HEK293 (cell line): ENCODE results near the gene TAF1L.

Experiments used
- CTCF ChIA-PET: fragments of 350-600 bp; formaldehyde crosslinking; extraction: SDS; loops from one replicate; lab custom pipeline; 2021; ENCODE audit warnings: antibody characterized with exemption; lab: Yijun Ruan, JAX
- POLR2A ChIA-PET: fragments of 300-600 bp; formaldehyde crosslinking; extraction: SDS; loops from one replicate; lab custom pipeline; 2020; ENCODE audit warnings: antibody characterized with exemption, inconsistent platforms; lab: Yijun Ruan, JAX
- H3K27ac ChIP-seq: fragments of 200-500 bp; sonication (Bioruptor generic); 2 replicates; pipeline ENCODE4 v1.5.1; 2014; ENCODE audit warnings: low read depth, low read length, control low read depth, inconsistent platforms; ENCODE audit errors: extremely low read depth
- H3K36me3 ChIP-seq, 2 experiments: fragments of 200-500 bp in 1 of 2; sonication (Bioruptor generic) in 1 of 2; 1 replicate in 1 of 2; 2 replicates in 1 of 2; pipeline ENCODE4 v1.5.1; 2014 to 2017; ENCODE audit warnings: inconsistent platforms in 2 of 2, low read length in 2 of 2; ENCODE audit not compliant: control insufficient read depth in 2 of 2, insufficient read depth in 1 of 2
- H3K4me1 ChIP-seq: fragments of 200-500 bp; sonication (Bioruptor generic); 2 replicates; pipeline ENCODE4 v1.5.1; 2014; ENCODE audit warnings: mild to moderate bottlenecking, low read length, inconsistent platforms; ENCODE audit not compliant: control insufficient read depth, insufficient read depth
- H3K4me3 ChIP-seq: 2 replicates; pipeline ENCODE4 v1.5.1; 2011; ENCODE audit warnings: low read depth, mild to moderate bottlenecking, control low read depth, low read length, moderate library complexity
- H3K9me3 ChIP-seq: fragments of 200-500 bp; sonication (Bioruptor generic); 2 replicates; pipeline ENCODE4 v1.5.1; 2014; ENCODE audit warnings: low read depth, low read length, inconsistent platforms; ENCODE audit not compliant: control insufficient read depth, insufficient read depth
- BCL11A ChIP-seq: fragments of 450-650 bp; formaldehyde crosslinking; IDR thresholded peaks from 2 replicates; pipeline ENCODE4 v1.5.1; 2016; ENCODE audit warnings: low read depth, missing biosample characterization, missing genetic modification characterization
- HOXD13 ChIP-seq: sonication (generic); formaldehyde crosslinking; IDR thresholded peaks from 2 replicates; pipeline ENCODE4 v1.8.0; 2022; ENCODE audit warnings: missing genetic modification reagents, borderline replicate concordance
- KLF7 ChIP-seq: fragments of 450-650 bp; formaldehyde crosslinking; IDR thresholded peaks from 2 replicates; pipeline ENCODE4 v1.5.1; 2016; ENCODE audit warnings: missing biosample characterization, missing genetic modification characterization, borderline replicate concordance
- KLF9 ChIP-seq: fragments of 450-650 bp; formaldehyde crosslinking; IDR thresholded peaks from 2 replicates; pipeline ENCODE4 v1.5.1; 2016; ENCODE audit warnings: missing biosample characterization, missing genetic modification characterization, low read depth
- MEIS1 ChIP-seq: sonication (generic); formaldehyde crosslinking; IDR thresholded peaks from 2 replicates; pipeline ENCODE4 v1.8.1; 2022; ENCODE audit warnings: missing genetic modification reagents, mild to moderate bottlenecking, borderline replicate concordance
- REPIN1 ChIP-seq: fragments of 450-650 bp; formaldehyde crosslinking; IDR thresholded peaks from 2 replicates; pipeline ENCODE4 v1.5.1; 2017; ENCODE audit warnings: missing biosample characterization, missing genetic modification characterization, low read depth
- SP7 ChIP-seq: fragments of 450-650 bp; formaldehyde crosslinking; IDR thresholded peaks from 2 replicates; pipeline ENCODE4 v1.5.1; 2016; ENCODE audit warnings: missing biosample characterization, missing genetic modification characterization
- ZBTB48 ChIP-seq: fragments of 450-650 bp; formaldehyde crosslinking; IDR thresholded peaks from 2 replicates; pipeline ENCODE4 v1.5.1; 2016; ENCODE audit warnings: missing biosample characterization, missing genetic modification characterization
- ZFP41 ChIP-seq: fragments of 450-650 bp; formaldehyde crosslinking; IDR thresholded peaks from 2 replicates; pipeline ENCODE4 v1.5.1; 2016; ENCODE audit warnings: missing biosample characterization, missing genetic modification characterization, borderline replicate concordance
- ZNF138 ChIP-seq: fragments of 450-650 bp; formaldehyde crosslinking; IDR thresholded peaks from 2 replicates; pipeline ENCODE4 v1.5.1; 2016; ENCODE audit warnings: missing biosample characterization, missing genetic modification characterization, borderline replicate concordance
- ZNF140 ChIP-seq: fragments of 450-650 bp; formaldehyde crosslinking; IDR thresholded peaks from 2 replicates; pipeline ENCODE4 v1.5.1; 2016; ENCODE audit warnings: missing biosample characterization, missing genetic modification characterization
- ZNF202 ChIP-seq: fragments of 450-650 bp; formaldehyde crosslinking; IDR thresholded peaks from 2 replicates; pipeline ENCODE4 v1.5.1; 2016; ENCODE audit warnings: missing biosample characterization, missing genetic modification characterization, borderline replicate concordance
- ZNF324 ChIP-seq: fragments of 450-650 bp; formaldehyde crosslinking; IDR thresholded peaks from 2 replicates; pipeline ENCODE4 v1.5.1; 2016; ENCODE audit warnings: missing biosample characterization, missing genetic modification characterization
- ZNF548 ChIP-seq: fragments of 450-650 bp; formaldehyde crosslinking; IDR thresholded peaks from 2 replicates; pipeline ENCODE4 v1.5.1; 2016; ENCODE audit warnings: missing biosample characterization, missing genetic modification characterization
- TF ChIP-seq, protein P1 (sequence below): fragments of 450-650 bp; IDR thresholded peaks from 2 replicates; pipeline ENCODE4 v1.5.1; 2018; ENCODE audit warnings: missing biosample characterization, missing genetic modification characterization
- TF ChIP-seq, protein P2 (sequence below): fragments of 450-650 bp; formaldehyde crosslinking; IDR thresholded peaks from 2 replicates; pipeline ENCODE4 v1.5.1; 2016; ENCODE audit warnings: missing biosample characterization, missing genetic modification characterization
- TF ChIP-seq, protein P3 (sequence below): fragments of 450-650 bp; formaldehyde crosslinking; IDR thresholded peaks from 2 replicates; pipeline ENCODE4 v1.5.1; 2016; ENCODE audit warnings: missing biosample characterization, missing genetic modification characterization
- TF ChIP-seq, protein P4 (sequence below): fragments of 450-650 bp; formaldehyde crosslinking; IDR thresholded peaks from 2 replicates; pipeline ENCODE4 v1.5.1; 2016; ENCODE audit warnings: missing biosample characterization, missing genetic modification characterization, borderline replicate concordance

The TAF1L gene, protein sequence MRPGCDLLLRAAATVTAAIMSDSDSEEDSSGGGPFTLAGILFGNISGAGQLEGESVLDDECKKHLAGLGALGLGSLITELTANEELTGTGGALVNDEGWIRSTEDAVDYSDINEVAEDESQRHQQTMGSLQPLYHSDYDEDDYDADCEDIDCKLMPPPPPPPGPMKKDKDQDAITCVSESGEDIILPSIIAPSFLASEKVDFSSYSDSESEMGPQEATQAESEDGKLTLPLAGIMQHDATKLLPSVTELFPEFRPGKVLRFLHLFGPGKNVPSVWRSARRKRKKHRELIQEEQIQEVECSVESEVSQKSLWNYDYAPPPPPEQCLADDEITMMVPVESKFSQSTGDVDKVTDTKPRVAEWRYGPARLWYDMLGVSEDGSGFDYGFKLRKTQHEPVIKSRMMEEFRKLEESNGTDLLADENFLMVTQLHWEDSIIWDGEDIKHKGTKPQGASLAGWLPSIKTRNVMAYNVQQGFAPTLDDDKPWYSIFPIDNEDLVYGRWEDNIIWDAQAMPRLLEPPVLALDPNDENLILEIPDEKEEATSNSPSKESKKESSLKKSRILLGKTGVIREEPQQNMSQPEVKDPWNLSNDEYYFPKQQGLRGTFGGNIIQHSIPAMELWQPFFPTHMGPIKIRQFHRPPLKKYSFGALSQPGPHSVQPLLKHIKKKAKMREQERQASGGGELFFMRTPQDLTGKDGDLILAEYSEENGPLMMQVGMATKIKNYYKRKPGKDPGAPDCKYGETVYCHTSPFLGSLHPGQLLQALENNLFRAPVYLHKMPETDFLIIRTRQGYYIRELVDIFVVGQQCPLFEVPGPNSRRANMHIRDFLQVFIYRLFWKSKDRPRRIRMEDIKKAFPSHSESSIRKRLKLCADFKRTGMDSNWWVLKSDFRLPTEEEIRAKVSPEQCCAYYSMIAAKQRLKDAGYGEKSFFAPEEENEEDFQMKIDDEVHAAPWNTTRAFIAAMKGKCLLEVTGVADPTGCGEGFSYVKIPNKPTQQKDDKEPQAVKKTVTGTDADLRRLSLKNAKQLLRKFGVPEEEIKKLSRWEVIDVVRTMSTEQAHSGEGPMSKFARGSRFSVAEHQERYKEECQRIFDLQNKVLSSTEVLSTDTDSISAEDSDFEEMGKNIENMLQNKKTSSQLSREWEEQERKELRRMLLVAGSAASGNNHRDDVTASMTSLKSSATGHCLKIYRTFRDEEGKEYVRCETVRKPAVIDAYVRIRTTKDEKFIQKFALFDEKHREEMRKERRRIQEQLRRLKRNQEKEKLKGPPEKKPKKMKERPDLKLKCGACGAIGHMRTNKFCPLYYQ (N-terminal part only)

DNA sequence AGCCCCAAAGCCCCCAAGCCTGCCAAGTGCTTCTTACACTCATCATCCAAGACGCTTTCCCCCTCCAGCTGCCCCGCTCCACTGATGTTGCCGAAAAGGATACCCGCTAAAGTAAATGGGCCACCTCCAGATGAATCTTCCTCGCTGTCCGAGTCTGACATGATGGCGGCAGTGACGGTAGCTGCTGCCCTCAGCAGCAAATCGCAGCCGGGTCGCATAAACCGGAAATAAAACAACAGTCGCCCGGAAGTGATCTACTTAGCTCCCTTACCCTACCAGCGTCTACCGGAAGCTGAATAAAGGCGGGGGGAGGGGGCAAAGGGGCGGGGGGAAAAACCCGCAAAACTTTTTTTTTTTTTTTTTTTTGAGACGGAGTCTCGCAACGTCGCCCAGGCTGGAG is at the start of gene TAF1L:
Gene TAF1L, minus strand, starts transcription at position 308 of the 400 bp plus-strand sequence. Its CDS starts 90 bp downstream, at position 218.
- no peaks in the 10 kb centered on the region for H3K4me1 ChIP-seq
- TF ChIP-seq MEIS1: no peak
- TF ChIP-seq ZBTB48 (tag by site-specific recombination): no peak
- TF ChIP-seq ZNF548 (tag by site-specific recombination): no peak
- no peak for TF ChIP-seq HOXD13 (CRISPR knock-in tag)
- TF ChIP-seq ZNF140: no peak
- no peak for TF ChIP-seq BCL11A (tag by site-specific recombination)
- TF ChIP-seq, protein P1, sequence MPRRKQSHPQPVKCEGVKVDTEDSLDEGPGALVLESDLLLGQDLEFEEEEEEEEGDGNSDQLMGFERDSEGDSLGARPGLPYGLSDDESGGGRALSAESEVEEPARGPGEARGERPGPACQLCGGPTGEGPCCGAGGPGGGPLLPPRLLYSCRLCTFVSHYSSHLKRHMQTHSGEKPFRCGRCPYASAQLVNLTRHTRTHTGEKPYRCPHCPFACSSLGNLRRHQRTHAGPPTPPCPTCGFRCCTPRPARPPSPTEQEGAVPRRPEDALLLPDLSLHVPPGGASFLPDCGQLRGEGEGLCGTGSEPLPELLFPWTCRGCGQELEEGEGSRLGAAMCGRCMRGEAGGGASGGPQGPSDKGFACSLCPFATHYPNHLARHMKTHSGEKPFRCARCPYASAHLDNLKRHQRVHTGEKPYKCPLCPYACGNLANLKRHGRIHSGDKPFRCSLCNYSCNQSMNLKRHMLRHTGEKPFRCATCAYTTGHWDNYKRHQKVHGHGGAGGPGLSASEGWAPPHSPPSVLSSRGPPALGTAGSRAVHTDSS: no peak
- TF ChIP-seq SP7 (tag by site-specific recombination): no peak
- no peak for TF ChIP-seq ZFP41 (tag by site-specific recombination)
- no peak for TF ChIP-seq KLF9 (tag by site-specific recombination)
- no peak for TF ChIP-seq ZNF138 (tag by site-specific recombination)
- TF ChIP-seq, protein P2, sequence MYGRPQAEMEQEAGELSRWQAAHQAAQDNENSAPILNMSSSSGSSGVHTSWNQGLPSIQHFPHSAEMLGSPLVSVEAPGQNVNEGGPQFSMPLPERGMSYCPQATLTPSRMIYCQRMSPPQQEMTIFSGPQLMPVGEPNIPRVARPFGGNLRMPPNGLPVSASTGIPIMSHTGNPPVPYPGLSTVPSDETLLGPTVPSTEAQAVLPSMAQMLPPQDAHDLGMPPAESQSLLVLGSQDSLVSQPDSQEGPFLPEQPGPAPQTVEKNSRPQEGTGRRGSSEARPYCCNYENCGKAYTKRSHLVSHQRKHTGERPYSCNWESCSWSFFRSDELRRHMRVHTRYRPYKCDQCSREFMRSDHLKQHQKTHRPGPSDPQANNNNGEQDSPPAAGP (tag by site-specific recombination): no peak
- TF ChIP-seq, protein P3, sequence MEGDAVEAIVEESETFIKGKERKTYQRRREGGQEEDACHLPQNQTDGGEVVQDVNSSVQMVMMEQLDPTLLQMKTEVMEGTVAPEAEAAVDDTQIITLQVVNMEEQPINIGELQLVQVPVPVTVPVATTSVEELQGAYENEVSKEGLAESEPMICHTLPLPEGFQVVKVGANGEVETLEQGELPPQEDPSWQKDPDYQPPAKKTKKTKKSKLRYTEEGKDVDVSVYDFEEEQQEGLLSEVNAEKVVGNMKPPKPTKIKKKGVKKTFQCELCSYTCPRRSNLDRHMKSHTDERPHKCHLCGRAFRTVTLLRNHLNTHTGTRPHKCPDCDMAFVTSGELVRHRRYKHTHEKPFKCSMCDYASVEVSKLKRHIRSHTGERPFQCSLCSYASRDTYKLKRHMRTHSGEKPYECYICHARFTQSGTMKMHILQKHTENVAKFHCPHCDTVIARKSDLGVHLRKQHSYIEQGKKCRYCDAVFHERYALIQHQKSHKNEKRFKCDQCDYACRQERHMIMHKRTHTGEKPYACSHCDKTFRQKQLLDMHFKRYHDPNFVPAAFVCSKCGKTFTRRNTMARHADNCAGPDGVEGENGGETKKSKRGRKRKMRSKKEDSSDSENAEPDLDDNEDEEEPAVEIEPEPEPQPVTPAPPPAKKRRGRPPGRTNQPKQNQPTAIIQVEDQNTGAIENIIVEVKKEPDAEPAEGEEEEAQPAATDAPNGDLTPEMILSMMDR (tag by site-specific recombination): no peak
- no peak for TF ChIP-seq REPIN1
- TF ChIP-seq ZNF324 (tag by site-specific recombination): no peak
- TF ChIP-seq, protein P4, sequence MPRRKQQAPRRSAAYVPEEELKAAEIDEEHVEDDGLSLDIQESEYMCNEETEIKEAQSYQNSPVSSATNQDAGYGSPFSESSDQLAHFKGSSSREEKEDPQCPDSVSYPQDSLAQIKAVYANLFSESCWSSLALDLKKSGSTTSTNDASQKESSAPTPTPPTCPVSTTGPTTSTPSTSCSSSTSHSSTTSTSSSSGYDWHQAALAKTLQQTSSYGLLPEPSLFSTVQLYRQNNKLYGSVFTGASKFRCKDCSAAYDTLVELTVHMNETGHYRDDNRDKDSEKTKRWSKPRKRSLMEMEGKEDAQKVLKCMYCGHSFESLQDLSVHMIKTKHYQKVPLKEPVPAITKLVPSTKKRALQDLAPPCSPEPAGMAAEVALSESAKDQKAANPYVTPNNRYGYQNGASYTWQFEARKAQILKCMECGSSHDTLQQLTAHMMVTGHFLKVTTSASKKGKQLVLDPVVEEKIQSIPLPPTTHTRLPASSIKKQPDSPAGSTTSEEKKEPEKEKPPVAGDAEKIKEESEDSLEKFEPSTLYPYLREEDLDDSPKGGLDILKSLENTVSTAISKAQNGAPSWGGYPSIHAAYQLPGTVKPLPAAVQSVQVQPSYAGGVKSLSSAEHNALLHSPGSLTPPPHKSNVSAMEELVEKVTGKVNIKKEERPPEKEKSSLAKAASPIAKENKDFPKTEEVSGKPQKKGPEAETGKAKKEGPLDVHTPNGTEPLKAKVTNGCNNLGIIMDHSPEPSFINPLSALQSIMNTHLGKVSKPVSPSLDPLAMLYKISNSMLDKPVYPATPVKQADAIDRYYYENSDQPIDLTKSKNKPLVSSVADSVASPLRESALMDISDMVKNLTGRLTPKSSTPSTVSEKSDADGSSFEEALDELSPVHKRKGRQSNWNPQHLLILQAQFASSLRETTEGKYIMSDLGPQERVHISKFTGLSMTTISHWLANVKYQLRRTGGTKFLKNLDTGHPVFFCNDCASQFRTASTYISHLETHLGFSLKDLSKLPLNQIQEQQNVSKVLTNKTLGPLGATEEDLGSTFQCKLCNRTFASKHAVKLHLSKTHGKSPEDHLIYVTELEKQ (tag by site-specific recombination): no peak
- TF ChIP-seq ZNF202: no peak
- no peak for TF ChIP-seq KLF7 (tag by site-specific recombination)
- TF ChIP-seq, all 188 proteins: peak for 0
- Histone ChIP-seq H3K4me3 (no peak within 1 kb of the TSS), H3K9me3 (no peaks in the 10 kb centered on the region), H3K36me3 (no peaks in the 10 kb centered on the region), H3K27ac (no peak within 1 kb of the TSS)
- CTCF ChIA-PET: interaction anchor here (0.7 kb wide), 1 partner anchor 41 kb away, joined by 4 read pairs; no protein-coding TSS in a partner anchor
- POLR2A ChIA-PET: interaction anchor here (0.6 kb wide), 1 partner anchor 40 kb away, joined by 3 read pairs; no protein-coding TSS in a partner anchor
